Heart left ventricle (tissue), 16 donors: ENCODE results near the gene FBXW7. TPM values are rescaled to one million over a fixed set of nuclear protein-coding genes. Genes with fewer than 3 reads are reported as not detected.

ENCODE experiments used
- ATAC-seq, 4 donors: fragments of 200-7000 bp; cut with Tn5 transposase; one replicate each; pipeline ENCODE4 v1.9.1; 2020 to 2022; ENCODE audit warnings: moderate library complexity in 4 of 4, mild to moderate bottlenecking in 3 of 4, moderate number of reproducible peaks in 1 of 4
- DNase-seq, 5 donors: peaks; one replicate each; pipeline ENCODE4 v3.0.0-alpha.2; 2020
- H3K27ac ChIP-seq, 12 donors: fragments of 200-600 bp; sonication (generic) in 4 of 12; one replicate each; pipeline versions ENCODE4 v1.5.0 to v1.8.0; 2016 to 2022; ENCODE audit warnings: mild to moderate bottlenecking in 2 of 12
- H3K27me3 ChIP-seq, 9 donors: fragments of 200-600 bp; sonication (generic) in 2 of 9; one replicate each; pipeline versions ENCODE4 v1.5.1 to v1.8.0; 2016 to 2022; ENCODE audit warnings: mild to moderate bottlenecking in 3 of 9
- H3K36me3 ChIP-seq, 9 donors: fragments of 200-600 bp; sonication (generic) in 2 of 9; one replicate each; pipeline versions ENCODE4 v1.5.0 to v1.8.0; 2018 to 2022; ENCODE audit warnings: mild to moderate bottlenecking in 2 of 9
- H3K4me1 ChIP-seq, 12 donors: fragments of 200-600 bp; sonication (generic) in 4 of 12; one replicate each; pipeline versions ENCODE4 v1.5.0 to v1.8.0; 2016 to 2022; ENCODE audit warnings: mild to moderate bottlenecking in 3 of 12
- H3K4me3 ChIP-seq, 12 donors: fragments of 200-600 bp; sonication (generic) in 4 of 12; one replicate each; pipeline versions ENCODE4 v1.5.0 to v1.8.0; 2017 to 2022; ENCODE audit warnings: mild to moderate bottlenecking in 9 of 12, moderate library complexity in 4 of 12
- H3K9me3 ChIP-seq, 12 donors: fragments of 200-600 bp; sonication (generic) in 4 of 12; one replicate each; pipeline versions ENCODE4 v1.5.0 to v1.8.0; 2016 to 2022; ENCODE audit warnings: mild to moderate bottlenecking in 1 of 12
- CTCF ChIP-seq, 12 donors: fragments of 200-600 bp; sonication (generic) in 4 of 12; IDR thresholded peaks; one replicate each; pipeline versions ENCODE4 v1.5.0 to v1.8.0; 2018 to 2022; ENCODE audit warnings: antibody characterized with exemption in 12 of 12, mild to moderate bottlenecking in 5 of 12
- POLR2A ChIP-seq, 2 donors: fragments of 450-650 bp; IDR thresholded peaks; one replicate each; pipeline ENCODE4 v1.6.1; 2017; ENCODE audit warnings: antibody characterized with exemption in 2 of 2, mild to moderate bottlenecking in 2 of 2, moderate library complexity in 2 of 2
- whole genome bisulfite sequencing, 4 donors: extraction: QIAGEN DNeasy Blood & Tissue Kit in 2 of 4; methylation state at CpG; one replicate each; pipeline versions ENCODE4 v1.1.5 to v1.1.7; 2013 to 2018; 5-methylcytosine and 5-hydroxymethylcytosine counted together
- intact Hi-C, 10 donors: fragments of 100-400 bp; cut with DNase I; formaldehyde crosslinking; loops; one replicate each; pipeline versions ENCODE4 v1.11.1 to v1.14.2; 2022
- polyA plus RNA-seq, 2 donors: library from polyadenylated mRNA; stranded (reverse); fragments of 200-250 nt; gene quantifications; one replicate each; pipeline ENCODE4 v1.2.3, GENCODE V29; 2013
- total RNA-seq, 9 donors: library from RNA; depleted of rRNA in 2 of 9; stranded (reverse); fragments of >200 nt in 2 of 9; fragmentation: NEBNext Ultra II Directional in 3 of 9; extraction: Animal tissue kit (Norgen Biotek cat#: 25700) in 3 of 9; gene quantifications; one replicate each; pipeline versions ENCODE4 v1.1.0 to v1.2.4, GENCODE V29; 2016 to 2023
- donor health status: ischemic (EF 13 %, LVEDD 7.1; RV severe dilation, severe dysfunction).
- donor health status: healthy with polysubstance abuse.
- donor health status: DM: no; HTN: yes; CAD: no.
- donor health status: DM: no; HTN: no; CAD: no.
- donor health status: ischemic (EF 25% LVEDD 6.9; RV normal size, moderate dysfunction).
- donor health status: ischemic (EF 25% LVEDD 5.7; RV mildly dilated, moderate dysfunction).
- donor health status: healthy.
- donor health status: DM: yes; HTN: yes; CAD: no.
- donor health status: ischemic (EF 35%, LVEDD 5.7; RV mildly dilated, moderate dysfunction).
- donor health status: nonischemic (EF 11% LVEDD 7.7; RV severe dilation, severe dysfunction).
- donor health status: DM: yes; HTN: yes; CAD: no.
- donor health status: PGD.
- donor health status: ischemic (EF 29% LVEDD 5.4; RV normal size, mild dysfunction).
- donor health status: nonischemic (EF 23%, LVEDD 6.1; RV moderate dilation, normal function).

FBXW7 gene
- total and polyA plus RNA-seq, 11 donors, result 20.6 to 74.1 (median 59.8) TPM

DNA sequence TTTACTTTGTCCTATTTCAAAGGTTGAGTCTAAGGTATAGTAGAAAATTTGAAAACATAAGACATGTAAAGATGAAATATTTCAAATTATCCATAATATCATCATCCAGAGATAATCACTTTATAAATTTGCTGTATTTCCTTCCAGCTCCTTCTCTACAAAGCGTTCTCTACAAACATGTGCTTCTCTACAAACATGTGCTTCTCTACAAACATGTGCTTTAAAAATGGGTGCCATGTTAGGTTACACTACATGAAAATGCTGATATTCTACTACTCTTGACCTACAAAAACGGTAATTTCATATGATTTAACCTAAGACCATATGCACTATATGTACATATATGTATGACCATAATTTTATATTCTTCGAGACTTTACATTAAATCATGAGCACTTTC lies 92.0 kb downstream of the FBXW7 start:
- intact Hi-C loops, result no loop called here
- DNase-seq (no peak), ATAC-seq (no peak)
- no peak overlapping the region for H3K27ac ChIP-seq
- H3K27me3 ChIP-seq, result no peaks in the 10 kb centered on the region
- peaks cover 0 to 2% (median 0%) of the 10 kb centered on the region in 12 donors for H3K4me1 ChIP-seq
- H3K9me3 ChIP-seq, result no peaks in the 10 kb centered on the region
- no peak overlapping the region for H3K4me3 ChIP-seq
- no peaks in the 10 kb centered on the region for H3K36me3 ChIP-seq
- TF ChIP-seq CTCF (IDR thresholded peaks at IDR 0.05), result no peak
- WGBS, 4 donors, result 95 to 98% (median 97%) methylated on average over 3 of the region's 3 CpGs

GRCh38 chr4:152437561-152437960 lies 98.3 kb downstream of the FBXW7 start:
- 80 to 88% (median 88%) methylated on average over 7 of the region's 7 CpGs for WGBS, 4 donors

DNA sequence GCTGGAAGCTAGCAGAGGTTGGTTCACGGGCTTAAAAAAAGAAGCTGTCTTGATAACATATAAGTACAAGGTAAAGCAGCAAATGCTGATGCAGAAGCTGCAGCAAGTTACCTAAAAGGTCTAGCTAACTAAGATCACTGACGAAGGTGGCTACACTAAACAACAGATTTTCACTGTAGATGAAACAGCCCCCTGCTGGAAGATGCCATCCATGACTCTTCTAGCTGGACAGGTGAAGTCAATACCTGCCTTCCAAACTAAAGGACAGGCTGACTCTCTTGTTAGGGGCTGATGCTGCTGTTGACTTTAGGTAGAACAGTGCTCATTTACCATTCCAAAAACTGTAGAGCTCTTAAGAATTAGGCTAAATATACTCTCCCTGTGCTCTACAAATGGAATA lies 99.5 kb downstream of the FBXW7 start:
- DNase-seq (no peak), ATAC-seq (no peak)
- Histone ChIP-seq H3K9me3 (peaks cover 0 to 3% (median 0%) of the 10 kb centered on the region in 12 donors), H3K4me3 (no peak overlapping the region), H3K27me3 (no peaks in the 10 kb centered on the region), H3K4me1 (peaks cover 0 to 7% (median 0%) of the 10 kb centered on the region in 12 donors), H3K27ac (no peak overlapping the region), H3K36me3 (no peaks in the 10 kb centered on the region)
- TF ChIP-seq POLR2A (IDR thresholded peaks at IDR 0.05) (no peak), CTCF (IDR thresholded peaks at IDR 0.05) (no peak)
- 95 to 98% (median 96%) methylated on average over 2 of the region's 2 CpGs for WGBS, 4 donors
- intact Hi-C loops, result no loop called here

More at GRCh38 chr4:152437561-152437960, 98.3 kb downstream of the FBXW7 start:
- Histone ChIP-seq H3K27ac (no peak overlapping the region), H3K27me3 (no peaks in the 10 kb centered on the region), H3K36me3 (no peaks in the 10 kb centered on the region), H3K4me1 (peaks cover 0 to 3% (median 0%) of the 10 kb centered on the region in 12 donors), H3K4me3 (no peak overlapping the region), H3K9me3 (peaks cover 0 to 3% (median 0%) of the 10 kb centered on the region in 12 donors)
- intact Hi-C loops, result no loop called here
- DNase-seq (no peak), ATAC-seq (no peak)
- no peak for TF ChIP-seq CTCF (IDR thresholded peaks at IDR 0.05)
- no peak for TF ChIP-seq POLR2A (IDR thresholded peaks at IDR 0.05)

GRCh38 chr4:152434011-152434410 lies 101.9 kb downstream of the FBXW7 start:
- ATAC-seq (no peak), DNase-seq (no peak)
- Histone ChIP-seq H3K9me3 (peaks cover 0 to 3% (median 0%) of the 10 kb centered on the region in 12 donors), H3K4me3 (no peak overlapping the region), H3K27me3 (no peaks in the 10 kb centered on the region), H3K27ac (no peak overlapping the region), H3K36me3 (no peaks in the 10 kb centered on the region), H3K4me1 (peaks cover 0 to 8% (median 0%) of the 10 kb centered on the region in 12 donors)
- intact Hi-C loops, result no loop called here
- WGBS, 4 donors, result 87 to 93% (median 90%) methylated on average over 3 of the region's 3 CpGs
- no peak for TF ChIP-seq POLR2A (IDR thresholded peaks at IDR 0.05)
- no peak for TF ChIP-seq CTCF (IDR thresholded peaks at IDR 0.05)
